ENCODE data around the gene AKAP10.

AKAP10 gene

GRCh38 chr17:19991252-19991885 is 13.7 kb upstream of the AKAP10 start:
- no peaks in the 10 kb centered on the region for H3F3A ChIP-seq (ENCODE audit: insufficient read depth, low read length)
- H3K4me3 ChIP-seq (ENCODE audit: low read depth, low read length, poor library complexity, severe bottlenecking), result no peak overlapping the region
- no peak overlapping the region for H3K27ac ChIP-seq (ENCODE audit: low read depth, low read length, poor library complexity, severe bottlenecking)
- H3K9me2 ChIP-seq (ENCODE audit: low read depth, low read length), result no peaks in the 10 kb centered on the region
- H3K9me3 ChIP-seq (ENCODE audit: low read length), result no peaks in the 10 kb centered on the region
- TF ChIP-seq EZH2 (IDR thresholded peaks at IDR 0.05; ENCODE audit: borderline replicate concordance, low read length), result no peak
- TF ChIP-seq, protein P1, sequence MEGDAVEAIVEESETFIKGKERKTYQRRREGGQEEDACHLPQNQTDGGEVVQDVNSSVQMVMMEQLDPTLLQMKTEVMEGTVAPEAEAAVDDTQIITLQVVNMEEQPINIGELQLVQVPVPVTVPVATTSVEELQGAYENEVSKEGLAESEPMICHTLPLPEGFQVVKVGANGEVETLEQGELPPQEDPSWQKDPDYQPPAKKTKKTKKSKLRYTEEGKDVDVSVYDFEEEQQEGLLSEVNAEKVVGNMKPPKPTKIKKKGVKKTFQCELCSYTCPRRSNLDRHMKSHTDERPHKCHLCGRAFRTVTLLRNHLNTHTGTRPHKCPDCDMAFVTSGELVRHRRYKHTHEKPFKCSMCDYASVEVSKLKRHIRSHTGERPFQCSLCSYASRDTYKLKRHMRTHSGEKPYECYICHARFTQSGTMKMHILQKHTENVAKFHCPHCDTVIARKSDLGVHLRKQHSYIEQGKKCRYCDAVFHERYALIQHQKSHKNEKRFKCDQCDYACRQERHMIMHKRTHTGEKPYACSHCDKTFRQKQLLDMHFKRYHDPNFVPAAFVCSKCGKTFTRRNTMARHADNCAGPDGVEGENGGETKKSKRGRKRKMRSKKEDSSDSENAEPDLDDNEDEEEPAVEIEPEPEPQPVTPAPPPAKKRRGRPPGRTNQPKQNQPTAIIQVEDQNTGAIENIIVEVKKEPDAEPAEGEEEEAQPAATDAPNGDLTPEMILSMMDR (IDR thresholded peaks at IDR 0.05; ENCODE audit: low read length), result no peak
- no peaks in the 10 kb centered on the region for H3K36me3 ChIP-seq (ENCODE audit: insufficient read depth, low read length)
- H2AFZ ChIP-seq (ENCODE audit: low read length), result no peak overlapping the region
- no peak overlapping the region for H3K4me2 ChIP-seq (ENCODE audit: low read length)
- no peaks in the 10 kb centered on the region for H4K20me1 ChIP-seq (ENCODE audit: insufficient read depth, low read length)
- H3K27me3 ChIP-seq (ENCODE audit: insufficient read depth, low read length), result no peaks in the 10 kb centered on the region; the same call in 1 of the 2 replicates
- no peak overlapping the region for H3K9ac ChIP-seq (ENCODE audit: low read length)
- H3K4me1 ChIP-seq (ENCODE audit: insufficient read depth, low read length, severe bottlenecking), result no peaks in the 10 kb centered on the region
- no peaks in the 10 kb centered on the region for H3K79me2 ChIP-seq (ENCODE audit: insufficient read depth, low read length)

GRCh38 chr17:19987897-19988296 is 10.3 kb upstream of the AKAP10 start:
- H3K36me3 ChIP-seq (ENCODE audit: insufficient read depth, low read length), result no peaks in the 10 kb centered on the region
- H2AFZ ChIP-seq (ENCODE audit: low read length), result no peak overlapping the region
- no peaks in the 10 kb centered on the region for H3K4me1 ChIP-seq (ENCODE audit: insufficient read depth, low read length, severe bottlenecking)
- H3K27ac ChIP-seq (ENCODE audit: low read depth, low read length, poor library complexity, severe bottlenecking), result no peak overlapping the region
- no peaks in the 10 kb centered on the region; the same call in none of the 2 replicates for H3K27me3 ChIP-seq (ENCODE audit: insufficient read depth, low read length)
- H3K9ac ChIP-seq (ENCODE audit: low read length), result no peak overlapping the region
- H3K4me2 ChIP-seq (ENCODE audit: low read length), result no peak overlapping the region
- TF ChIP-seq, protein P1 (IDR thresholded peaks at IDR 0.05; ENCODE audit: low read length), result no peak
- TF ChIP-seq EZH2 (IDR thresholded peaks at IDR 0.05; ENCODE audit: borderline replicate concordance, low read length), result no peak
- no peaks in the 10 kb centered on the region for H3F3A ChIP-seq (ENCODE audit: insufficient read depth, low read length)
- H3K4me3 ChIP-seq (ENCODE audit: low read depth, low read length, poor library complexity, severe bottlenecking), result no peak overlapping the region
- H3K79me2 ChIP-seq (ENCODE audit: insufficient read depth, low read length), result no peaks in the 10 kb centered on the region
- no peaks in the 10 kb centered on the region for H4K20me1 ChIP-seq (ENCODE audit: insufficient read depth, low read length)
- H3K9me2 ChIP-seq (ENCODE audit: low read depth, low read length), result no peaks in the 10 kb centered on the region
- H3K9me3 ChIP-seq (ENCODE audit: low read length), result no peaks in the 10 kb centered on the region

DNA sequence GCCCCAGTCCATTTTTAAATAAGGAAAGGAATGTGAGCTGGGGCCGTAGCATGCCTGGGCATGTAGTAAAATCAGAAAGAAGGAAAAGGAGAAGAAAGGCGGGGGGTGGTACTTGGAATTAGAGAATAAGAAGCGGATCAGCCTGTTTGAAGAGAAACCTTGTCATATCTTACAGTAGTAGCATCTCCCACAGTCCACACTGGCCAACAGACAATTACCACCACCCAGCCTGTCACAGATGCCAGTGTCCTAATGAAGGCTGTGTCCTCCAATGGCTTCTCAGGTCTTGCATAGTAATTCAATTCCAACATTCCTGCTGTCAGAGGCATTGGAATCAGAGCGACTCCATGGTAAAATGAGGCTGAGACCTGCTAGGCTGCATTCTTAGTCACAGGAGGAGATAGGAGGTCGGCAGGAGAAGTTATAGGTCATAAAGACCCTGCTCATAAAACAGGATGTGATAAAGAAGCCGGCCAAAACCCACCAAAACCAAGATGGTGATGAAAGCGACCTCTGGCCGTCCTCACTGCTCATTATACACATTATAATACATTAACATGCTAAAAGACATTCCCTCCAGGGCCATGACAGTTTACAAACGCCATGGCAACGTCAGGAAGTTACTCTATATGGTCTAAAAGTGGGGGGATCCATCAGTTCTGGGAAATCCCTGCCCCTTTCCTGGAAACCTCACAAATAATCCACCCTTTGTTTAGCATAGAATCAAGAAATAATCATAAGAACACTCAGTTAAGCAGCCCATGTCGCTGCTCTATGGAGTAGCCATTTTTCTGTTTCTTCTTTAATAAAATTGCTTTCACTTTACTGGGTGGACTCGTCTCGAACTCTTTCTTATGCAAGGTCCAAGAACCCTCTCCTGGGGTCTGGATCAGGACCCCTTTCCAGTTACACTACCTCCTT is 9.6 kb upstream of the AKAP10 start:
- TF ChIP-seq EZH2 (IDR thresholded peaks at IDR 0.05; ENCODE audit: borderline replicate concordance, low read length), result no peak
- TF ChIP-seq, protein P1 (IDR thresholded peaks at IDR 0.05; ENCODE audit: low read length), result no peak
- H3K9me2 ChIP-seq (ENCODE audit: low read depth, low read length), result no peaks in the 10 kb centered on the region
- H2AFZ ChIP-seq (ENCODE audit: low read length), result no peak overlapping the region
- no peaks in the 10 kb centered on the region for H3K36me3 ChIP-seq (ENCODE audit: insufficient read depth, low read length)
- H4K20me1 ChIP-seq (ENCODE audit: insufficient read depth, low read length), result no peaks in the 10 kb centered on the region
- no peaks in the 10 kb centered on the region for H3K9me3 ChIP-seq (ENCODE audit: low read length)
- no peaks in the 10 kb centered on the region; the same call in none of the 2 replicates for H3K27me3 ChIP-seq (ENCODE audit: insufficient read depth, low read length)
- H3F3A ChIP-seq (ENCODE audit: insufficient read depth, low read length), result no peaks in the 10 kb centered on the region
- no peak overlapping the region for H3K27ac ChIP-seq (ENCODE audit: low read depth, low read length, poor library complexity, severe bottlenecking)
- no peak overlapping the region for H3K4me3 ChIP-seq (ENCODE audit: low read depth, low read length, poor library complexity, severe bottlenecking)
- H3K4me2 ChIP-seq (ENCODE audit: low read length), result no peak overlapping the region
- H3K9ac ChIP-seq (ENCODE audit: low read length), result no peak overlapping the region
- H3K4me1 ChIP-seq (ENCODE audit: insufficient read depth, low read length, severe bottlenecking), result no peaks in the 10 kb centered on the region
- no peaks in the 10 kb centered on the region for H3K79me2 ChIP-seq (ENCODE audit: insufficient read depth, low read length)

All from OCI-LY1 (cell line).